GM21528 (cell line): Measurements from ENCODE around the gene DES.

ENCODE experiments used
- ATAC-seq: cut with Tn5 transposase; IDR thresholded peaks from one replicate; pipeline ENCODE4 v1.9.1; 2021; ENCODE audit warnings: mild to moderate bottlenecking, moderate library complexity; ENCODE audit not compliant: unreplicated experiment, low FRiP score

DES gene

GRCh38 chr2:219419012-219419324, 791 bp downstream of the DES start:
- no peak for ATAC-seq

DNA sequence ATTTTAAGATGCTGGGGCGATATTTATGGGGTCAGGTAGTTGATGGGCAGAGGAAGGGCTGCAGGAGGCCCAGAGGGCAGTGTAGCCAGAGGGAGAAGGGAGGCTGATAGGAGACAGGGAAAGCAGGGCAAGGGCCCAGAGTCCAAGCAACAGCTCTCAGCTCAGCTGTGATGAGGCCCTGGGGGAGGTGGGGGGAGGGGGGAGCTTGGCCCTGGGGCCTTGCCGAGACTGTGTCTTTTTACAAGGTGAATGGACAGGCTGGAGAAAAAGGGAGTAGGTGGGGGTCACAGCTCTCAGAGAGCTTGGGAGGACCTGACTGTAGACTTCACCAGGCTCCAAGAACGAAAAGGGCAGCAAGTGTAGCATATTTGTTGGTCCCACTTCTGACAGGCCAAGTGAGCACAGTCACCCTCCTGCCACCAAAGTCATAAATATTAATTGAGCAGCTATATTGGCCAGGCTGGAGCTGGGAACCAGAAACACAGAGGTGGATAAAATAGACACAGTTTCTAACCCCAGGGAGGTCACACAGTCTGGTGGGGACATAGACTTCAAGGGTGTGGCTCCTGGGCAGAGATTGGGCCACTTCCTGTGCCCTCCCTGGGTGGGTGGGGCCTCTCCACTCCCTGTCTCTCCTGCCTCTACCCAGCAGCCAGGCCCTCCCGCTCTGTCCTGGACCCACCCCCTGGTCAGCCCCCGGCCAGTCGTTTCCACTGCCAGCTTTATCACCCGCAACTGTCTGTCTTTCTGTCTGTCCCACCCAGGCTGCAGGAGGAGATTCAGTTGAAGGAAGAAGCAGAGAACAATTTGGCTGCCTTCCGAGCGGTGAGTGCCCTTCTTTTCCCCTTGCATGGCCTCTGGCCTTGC, 1.4 kb downstream of the DES start:
- ATAC-seq, result no peak

DNA sequence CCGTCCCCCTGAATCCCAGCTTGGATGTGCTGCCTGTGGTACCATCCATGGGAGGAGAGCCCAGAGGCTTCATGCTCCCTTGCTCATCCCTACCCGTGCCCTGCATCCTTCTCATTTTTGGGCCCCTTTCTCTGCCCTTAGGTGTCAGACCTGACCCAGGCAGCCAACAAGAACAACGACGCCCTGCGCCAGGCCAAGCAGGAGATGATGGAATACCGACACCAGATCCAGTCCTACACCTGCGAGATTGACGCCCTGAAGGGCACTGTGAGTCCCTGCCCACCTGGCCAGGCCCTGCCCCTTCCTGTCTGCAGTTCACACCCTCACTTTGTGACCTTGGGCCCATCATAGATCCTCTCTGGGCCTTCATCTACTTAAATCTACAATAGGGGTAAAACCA, 2.5 kb downstream of the DES start:
- ATAC-seq, result no peak

GRCh38 chr2:219421323-219421722, 3.1 kb downstream of the DES start:
- no peak for ATAC-seq

DNA sequence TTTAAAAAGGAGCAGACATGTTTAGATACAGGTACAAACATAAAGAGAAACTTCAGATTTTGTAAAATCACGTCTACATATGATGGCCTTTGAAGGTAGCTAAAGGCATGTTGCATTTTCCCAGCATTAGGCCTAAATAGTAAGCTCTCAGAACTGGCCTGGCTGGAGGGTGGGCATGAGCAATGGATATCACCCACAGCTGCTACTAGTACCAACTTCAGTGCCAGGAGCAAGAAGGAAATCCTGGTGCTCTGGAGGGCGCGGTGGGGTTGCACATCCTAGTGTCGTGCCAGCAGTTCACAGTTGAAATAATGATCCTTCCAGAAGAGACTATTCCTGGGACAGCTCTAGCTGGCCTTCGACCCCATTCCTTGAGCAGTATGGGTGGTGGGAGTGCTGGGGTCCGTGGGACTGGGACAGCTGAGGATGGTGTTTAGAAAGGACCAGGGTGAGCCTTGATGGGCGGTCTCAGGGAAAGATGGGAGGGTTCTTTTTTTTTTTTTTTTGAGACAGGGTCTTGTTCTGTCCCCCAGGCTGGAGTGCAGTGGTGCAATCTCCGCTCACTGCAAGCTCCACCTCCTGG, 4.9 kb downstream of the DES start:
- no peak for ATAC-seq

- no peak for ATAC-seq
Observed at GRCh38 chr2:219423652-219424377, 5.6 kb downstream of the DES start.

GRCh38 chr2:219425238-219426067, 7.3 kb downstream of the DES start:
- no peak for ATAC-seq

DNA sequence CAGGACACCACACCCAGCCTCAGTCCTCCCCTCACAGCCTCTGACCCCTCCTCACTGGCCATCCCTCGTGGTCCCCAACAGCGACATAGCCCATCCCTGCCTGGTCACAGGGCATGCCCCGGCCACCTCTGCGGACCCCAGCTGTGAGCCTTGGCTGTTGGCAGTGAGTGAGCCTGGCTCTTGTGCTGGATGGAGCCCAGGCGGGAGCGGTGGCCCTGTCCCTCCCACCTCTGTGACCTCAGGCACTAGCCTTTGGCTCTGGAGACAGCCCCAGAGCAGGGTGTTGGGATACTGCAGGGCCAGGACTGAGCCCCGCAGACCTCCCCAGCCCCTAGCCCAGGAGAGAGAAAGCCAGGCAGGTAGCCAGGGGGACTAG, 7.9 kb downstream of the DES start:
- ATAC-seq, result no peak

DNA sequence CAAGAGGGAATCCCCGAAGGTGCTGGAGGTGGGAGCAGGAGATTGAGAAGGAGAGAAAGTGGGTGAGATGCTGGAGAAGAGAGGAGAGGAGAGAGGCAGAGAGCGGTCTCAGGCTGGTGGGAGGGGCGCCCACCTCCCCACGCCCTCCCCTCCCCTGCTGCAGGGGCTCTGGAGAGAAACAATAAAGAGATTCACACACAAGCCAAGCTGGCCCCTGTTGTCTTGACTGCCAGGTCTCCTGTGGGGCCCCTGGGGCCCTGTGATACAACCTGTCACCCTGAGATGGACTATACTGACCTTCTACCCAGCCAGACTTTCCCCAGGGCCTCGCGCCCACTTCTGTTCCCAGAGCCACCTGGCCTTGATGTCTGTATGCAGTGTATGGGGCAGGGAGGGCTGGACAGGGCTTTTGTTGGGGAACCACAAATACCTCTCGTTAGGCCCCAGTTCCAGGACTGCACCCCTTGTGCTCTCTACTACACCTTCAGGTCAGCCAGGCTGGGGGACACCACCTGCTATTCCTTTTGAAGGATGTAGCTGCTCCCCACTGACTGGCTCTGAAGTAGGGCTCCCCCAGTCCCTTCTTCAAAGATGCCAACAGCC, 8.5 kb downstream of the DES start:
- ATAC-seq, result no peak

DNA sequence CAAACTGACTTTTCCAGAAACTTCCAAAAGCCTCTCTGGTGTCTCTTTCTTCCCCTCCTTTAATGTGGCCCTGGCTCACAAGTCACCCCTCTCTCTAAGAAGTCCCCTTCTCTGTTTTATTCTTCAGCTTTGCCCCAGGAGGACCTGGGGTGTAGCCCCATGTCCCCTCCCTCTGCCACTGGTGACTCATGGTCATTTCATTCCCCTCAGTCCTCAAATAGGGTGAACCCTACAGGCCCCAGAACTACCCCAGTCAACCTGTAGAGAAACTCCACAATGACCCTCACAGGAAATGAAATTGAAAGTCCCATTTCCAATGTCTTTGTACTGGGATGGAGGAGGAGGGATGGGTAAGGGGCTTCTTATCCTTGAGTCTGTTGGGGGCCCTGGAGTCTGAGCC, 10.3 kb downstream of the DES start:
- ATAC-seq, result no peak

- no peak for ATAC-seq
Observed at GRCh38 chr2:219429958-219430606, 11.9 kb downstream of the DES start.

DNA sequence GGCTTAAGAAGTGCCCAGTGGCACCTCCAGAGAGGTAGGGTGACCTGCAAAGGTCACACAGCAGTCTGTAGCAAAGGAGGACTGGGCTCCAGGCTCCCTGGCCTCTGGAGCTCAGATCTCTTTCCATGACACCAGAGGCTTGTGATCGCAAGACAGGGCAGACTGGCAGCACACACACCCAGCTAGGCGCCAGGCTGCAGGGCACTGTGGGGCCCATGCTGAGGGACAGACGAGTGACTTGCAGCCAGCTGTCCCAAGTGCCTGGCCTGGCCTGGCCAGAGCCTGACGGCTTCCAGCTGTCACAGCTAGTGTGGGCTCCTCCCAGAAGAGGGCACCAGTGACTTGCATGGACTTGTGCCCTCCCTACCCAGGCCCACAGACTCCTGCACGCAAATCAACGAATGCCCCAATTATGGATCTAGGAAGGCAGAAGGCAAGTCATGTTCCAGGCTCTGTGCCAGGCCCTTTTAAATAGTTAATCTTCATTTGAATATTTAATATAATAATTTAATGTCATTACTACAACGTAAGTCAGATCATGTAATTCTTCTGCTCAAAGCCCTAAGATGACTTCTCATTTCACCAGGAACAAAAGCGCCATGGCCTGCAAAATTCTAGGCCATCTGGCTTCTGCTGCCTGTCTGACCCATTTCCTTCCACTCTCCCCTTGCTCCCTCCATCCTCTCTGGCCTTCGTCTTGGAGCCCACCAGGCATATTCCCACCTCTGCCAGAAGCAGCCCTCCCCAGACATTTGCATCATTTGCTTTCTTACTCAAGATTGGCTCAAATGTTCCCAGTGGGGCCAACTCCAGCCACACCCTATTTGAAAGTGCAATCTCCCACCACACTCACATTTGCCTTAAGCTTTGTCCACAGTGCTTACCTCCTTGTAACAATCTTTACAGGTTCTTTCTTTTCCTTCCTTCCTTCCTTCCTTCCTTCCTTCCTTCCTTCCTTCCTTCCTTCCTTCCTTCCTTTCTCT, 12.7 kb downstream of the DES start:
- no peak for ATAC-seq

- no peak for ATAC-seq
Observed at GRCh38 chr2:219433666-219434467, 15.7 kb downstream of the DES start.

DNA sequence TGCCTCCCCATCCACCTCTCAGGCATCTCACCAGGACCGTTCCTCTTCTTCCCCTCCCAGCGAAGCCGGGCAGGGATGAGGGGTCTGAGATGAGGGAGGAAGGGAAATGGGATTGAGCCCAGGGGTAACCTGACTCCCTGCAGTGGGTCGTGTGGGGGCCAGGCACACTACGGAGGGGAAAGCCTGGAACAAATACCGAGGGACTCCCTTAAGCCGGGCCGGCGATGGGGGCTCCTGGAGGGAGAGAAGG, 16.2 kb downstream of the DES start:
- no peak for ATAC-seq

GRCh38 chr2:219434718-219435525, 16.7 kb downstream of the DES start, which contains the start of gene SPEG:
Gene SPEG (plus strand): TSS chr2:219434843. CDS start chr2:219434978, 135 bp downstream.
- ATAC-seq, result no peak

DNA sequence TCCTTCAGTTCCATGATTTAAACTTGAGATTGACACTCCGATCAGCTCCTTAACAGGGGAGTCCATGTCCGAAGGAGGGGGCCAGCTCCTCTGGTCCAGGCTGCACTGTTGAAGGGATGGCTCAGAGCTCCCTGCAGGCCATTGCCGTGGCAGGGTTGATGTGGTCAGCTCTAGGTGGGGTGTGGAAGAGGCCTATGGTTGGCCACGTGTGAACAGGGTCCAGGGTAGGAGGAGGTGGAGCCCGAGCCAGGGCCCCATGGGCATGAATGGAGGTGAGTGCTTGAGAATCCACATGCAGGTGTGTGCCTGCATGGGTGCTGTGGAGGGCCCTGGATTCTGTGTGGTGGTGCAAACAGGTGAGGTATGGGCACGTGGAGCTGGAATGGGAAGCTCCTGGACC, 17.5 kb downstream of the DES start:
- no peak for ATAC-seq

DNA sequence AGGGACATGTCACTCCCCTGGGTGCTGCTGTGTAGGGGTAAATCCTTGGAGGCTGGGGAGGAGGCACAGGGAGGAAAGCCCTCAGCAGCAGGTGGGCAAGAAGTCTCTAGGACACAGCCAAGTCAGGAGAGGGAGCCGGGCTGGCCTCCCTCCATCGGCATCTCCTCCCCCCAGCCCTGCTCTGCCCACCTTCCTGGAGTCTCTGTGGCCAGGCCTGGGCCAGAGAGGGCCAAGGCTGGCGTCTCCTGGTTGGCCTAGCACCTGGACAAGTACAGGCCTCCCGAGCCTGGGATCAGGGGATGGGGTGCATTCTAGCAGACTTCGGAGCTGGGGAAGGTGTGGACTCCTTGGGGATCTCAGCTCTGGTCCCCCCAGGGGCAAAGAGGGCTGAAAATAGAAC, 18.3 kb downstream of the DES start:
- ATAC-seq, result no peak
